HG03135 (cell line): ENCODE results near the gene PNPLA7.
A peak's percentile ranks its signal among the peaks of the same experiment; 100 is the strongest.

ENCODE experiments used
- ATAC-seq: cut with Tn5 transposase; IDR thresholded peaks from one replicate; pipeline ENCODE4 v1.9.1; 2021; ENCODE audit warnings: mild to moderate bottlenecking, moderate library complexity; ENCODE audit not compliant: unreplicated experiment

The PNPLA7 gene

DNA sequence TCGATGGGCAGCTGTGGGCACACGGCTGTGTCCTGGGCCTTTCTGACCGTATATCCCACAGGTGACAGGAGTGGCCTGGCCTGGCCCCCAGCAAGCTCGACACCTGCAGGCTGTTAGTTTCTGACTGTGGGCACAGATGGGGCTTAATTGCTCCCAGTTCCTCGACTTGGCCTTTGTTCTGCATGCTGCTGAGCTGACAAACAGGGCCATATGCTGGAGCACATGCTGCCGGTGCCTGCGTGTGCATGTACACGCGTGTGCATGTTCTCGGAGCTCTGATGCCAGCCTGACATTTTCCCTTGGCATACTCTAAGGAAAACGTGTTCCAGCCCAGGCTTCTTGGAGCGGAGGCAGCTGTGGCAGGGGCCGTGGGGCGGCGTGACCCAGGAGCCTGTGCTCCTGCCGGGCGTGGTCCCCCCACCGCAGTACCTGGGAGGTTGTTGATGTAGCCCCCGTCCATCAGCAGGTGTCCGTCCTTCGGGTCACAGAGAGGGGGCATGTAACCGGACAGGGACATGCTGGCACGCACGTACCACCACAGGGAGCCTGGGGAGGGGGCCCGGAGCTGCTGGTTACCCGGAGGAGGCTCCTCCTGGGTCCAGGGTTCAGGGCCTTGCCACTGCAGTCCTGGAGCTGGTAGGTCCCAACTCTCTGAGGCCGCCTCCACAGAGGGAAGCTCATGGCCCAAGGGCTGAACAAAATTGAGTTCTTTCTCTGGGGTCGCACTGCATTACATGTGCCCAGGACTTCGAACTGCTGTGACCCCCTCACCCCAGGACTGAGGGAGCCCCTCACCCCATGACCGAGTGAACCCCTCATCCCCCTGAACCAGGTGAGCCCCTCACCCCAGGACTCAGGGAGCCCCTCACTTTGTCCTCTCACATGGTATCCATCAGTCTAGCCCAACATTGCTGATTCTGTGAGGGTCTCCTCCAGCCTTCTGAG, 86.9 kb downstream of the PNPLA7 start:
- no peak for ATAC-seq

- ATAC-seq, result no peak
Observed at GRCh38 chr9:137462396-137462985, 87.7 kb downstream of the PNPLA7 start.

DNA sequence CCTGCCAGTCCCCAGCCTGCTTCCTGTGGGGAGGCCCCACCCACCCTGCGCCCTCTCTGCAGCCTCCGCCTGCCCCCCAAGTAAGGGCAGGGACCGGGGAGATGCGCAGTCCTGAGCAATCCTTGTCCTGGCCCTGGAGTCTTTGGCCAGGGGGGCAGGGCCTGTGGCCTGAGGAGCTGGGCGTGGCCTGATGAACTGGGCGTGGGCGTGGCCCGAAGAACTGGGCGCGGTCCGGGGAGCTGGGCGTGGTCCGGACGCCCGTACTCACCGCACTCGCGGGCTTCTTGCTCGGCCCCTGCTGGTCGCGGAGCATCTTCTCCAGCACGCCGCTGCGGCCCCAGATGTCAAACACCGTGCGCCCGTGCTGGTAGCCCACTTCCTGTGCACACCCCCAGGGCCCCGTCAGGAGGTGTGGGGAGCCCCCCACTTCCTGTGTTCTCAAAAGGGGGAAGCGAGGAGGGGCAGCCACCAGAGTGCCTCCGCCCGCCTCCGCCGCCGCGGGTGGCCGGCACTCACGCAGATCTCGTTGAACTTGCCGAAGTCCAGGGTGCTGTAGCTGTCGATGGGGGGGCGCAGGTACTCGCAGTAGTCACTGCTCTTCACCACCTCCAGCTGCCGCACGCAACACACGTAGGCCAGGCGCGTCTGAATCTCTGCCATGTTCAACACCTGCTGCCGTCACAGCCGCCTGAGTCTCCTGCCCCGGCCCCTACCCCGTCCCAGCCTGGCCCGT, 88.4 kb downstream of the PNPLA7 start:
- peak; percentile 56 for ATAC-seq

GRCh38 chr9:137461316-137461662, 88.9 kb downstream of the PNPLA7 start:
- no peak for ATAC-seq

GRCh38 chr9:137460363-137461315, 89.6 kb downstream of the PNPLA7 start:
- no peak for ATAC-seq

GRCh38 chr9:137459601-137460362, 90.4 kb downstream of the PNPLA7 start:
- ATAC-seq, result no peak

DNA sequence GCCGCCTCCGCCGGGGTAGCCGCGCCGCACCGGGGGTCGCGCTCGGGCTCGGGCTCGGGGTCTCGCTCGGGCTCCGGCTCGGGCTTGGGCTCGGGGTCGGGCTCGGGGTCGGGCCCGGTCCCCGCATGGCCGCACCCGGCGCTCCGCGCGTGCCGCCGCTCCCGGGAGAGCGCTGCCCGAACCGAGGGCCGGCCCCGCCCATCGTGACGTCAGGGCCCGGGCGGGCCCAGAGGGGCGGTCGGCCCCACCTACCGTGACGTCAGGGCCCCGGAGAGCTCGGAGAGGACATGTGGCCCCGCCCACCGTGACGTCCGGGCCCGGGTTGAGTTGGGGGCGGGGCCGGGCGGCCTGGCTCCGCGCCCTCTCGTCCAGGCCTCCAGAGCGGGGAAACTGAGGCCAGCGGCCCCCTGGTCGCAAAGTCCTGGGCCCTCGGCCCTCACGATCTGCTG, 91.0 kb downstream of the PNPLA7 start, which contains the start of gene NSMF:
TSS of gene NSMF (minus strand) at position 183 of the 449 bp plus-strand sequence. CDS start 232 bp downstream, outside the sequence.
- ATAC-seq, result peak; percentile 60

GRCh38 chr9:137458194-137459151, 91.7 kb downstream of the PNPLA7 start:
- peak; percentile 7 for ATAC-seq

GRCh38 chr9:137457406-137458193, 92.6 kb downstream of the PNPLA7 start:
- ATAC-seq, result no peak

DNA sequence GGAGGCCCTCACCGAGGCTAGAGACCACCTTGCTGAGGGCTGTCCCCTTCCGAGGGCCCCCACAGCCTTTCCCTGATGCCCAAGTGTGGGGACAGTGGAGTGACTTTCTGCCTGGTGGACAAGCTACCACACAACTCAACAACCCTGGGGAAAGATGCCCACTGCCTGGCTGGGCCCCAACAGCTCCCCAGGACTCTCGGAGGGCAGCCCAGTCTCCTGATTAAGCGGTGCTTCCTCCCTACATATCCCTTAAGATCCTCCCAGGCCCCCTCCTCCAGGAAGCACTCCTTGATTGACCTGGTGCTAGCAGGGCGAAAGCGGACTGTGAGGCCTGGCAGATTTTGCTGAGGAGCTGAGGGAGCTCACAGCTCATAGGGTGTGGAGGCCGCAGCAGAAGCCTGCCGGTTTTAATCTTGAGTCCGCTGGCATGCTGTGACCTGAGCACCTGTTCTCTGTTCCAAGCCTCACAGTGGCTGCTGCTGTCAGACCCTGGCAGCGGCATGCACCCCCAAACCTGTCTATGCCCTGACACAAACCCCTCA, 93.3 kb downstream of the PNPLA7 start:
- no peak for ATAC-seq

- no peak for ATAC-seq
Observed at GRCh38 chr9:137456061-137456863, 93.9 kb downstream of the PNPLA7 start.

- ATAC-seq, result no peak
Observed at GRCh38 chr9:137455359-137455991, 94.7 kb downstream of the PNPLA7 start.

DNA sequence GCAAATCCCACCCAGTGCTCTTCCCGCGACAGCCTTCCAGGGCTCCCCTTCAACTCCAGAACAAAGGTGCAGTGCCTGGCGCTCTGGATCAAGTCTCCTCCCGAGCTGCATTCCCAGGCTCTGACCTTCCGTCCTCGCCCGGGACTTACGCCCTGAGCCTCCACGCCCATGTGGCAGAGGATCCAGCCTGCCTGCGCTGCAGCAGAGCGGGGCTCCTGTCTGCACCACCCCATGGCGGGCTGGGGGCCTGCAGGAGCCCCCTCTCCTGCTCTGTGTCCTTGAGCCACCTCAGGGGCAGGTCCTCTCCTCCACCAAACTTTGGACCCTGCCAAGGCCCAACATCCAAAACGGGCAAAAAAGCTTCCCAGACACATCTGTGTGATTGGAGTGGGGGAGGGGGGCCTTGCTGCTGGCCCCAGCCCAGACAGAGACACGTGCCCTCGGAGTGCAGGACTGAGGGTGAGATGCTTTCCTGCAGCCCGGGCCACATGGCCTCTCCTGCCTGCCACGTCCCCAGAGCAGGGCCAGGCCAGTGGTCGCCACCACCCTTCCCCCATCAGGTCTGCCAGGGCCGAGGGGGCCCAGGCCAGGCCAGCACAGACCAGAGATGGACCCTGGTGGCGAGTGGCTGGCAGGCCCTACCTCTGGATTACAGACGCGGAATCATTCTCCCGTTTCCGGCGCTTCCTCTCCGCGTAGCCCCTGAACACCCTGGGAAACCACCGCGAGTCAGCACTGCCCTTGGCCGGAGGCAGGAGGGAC, 95.4 kb downstream of the PNPLA7 start:
- ATAC-seq, result no peak

DNA sequence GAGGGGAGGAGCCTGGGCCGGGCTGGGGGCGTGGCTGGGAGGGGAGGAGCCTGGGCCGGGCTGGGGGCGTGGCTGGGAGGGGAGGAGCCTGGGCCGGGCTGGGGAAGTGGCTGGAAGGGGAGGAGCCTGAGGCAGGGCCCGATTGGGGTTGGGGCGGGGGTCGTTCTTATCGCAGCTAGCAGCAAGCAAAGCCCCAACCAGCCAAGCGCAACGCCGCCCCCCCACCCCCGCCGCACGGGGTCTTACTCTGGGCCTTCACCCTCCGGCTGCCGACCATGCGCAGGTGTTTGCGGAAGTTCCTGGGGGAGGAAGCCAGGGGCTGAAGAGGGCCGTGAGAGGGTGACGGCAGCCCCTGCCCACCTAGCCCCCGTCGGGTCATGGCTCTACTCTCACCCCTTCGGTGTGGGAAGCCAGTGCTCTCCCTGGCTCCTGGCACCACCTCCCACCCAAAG, 96.0 kb downstream of the PNPLA7 start:
- no peak for ATAC-seq

DNA sequence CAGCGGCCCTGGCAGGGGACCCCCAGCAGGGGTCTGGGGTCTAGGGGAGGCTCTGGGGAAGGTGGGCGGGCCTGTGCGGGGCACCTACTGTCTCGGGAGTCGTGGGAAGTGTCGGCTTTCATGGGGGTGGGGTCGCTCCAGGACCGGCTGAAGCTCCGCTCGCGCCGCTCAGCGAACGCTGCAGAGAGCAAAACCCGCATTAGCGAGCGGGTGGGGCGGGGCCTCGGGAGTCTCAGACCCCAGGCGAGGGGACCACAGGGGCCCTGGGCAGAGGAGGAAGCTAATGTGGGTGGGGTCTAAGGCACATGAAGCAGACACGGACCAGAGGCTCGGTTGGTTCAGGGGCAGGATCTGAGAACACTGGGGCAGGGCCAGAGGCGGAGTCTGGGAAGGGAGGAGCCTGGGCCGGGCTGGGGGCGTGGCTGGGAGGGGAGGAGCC, 96.5 kb downstream of the PNPLA7 start:
- ATAC-seq, result no peak
